ENCODE results near the gene KRT35. TPM values are rescaled to one million over a fixed set of nuclear protein-coding genes. Genes with fewer than 3 reads are reported as not detected.

KRT35 gene
- total RNA-seq, 1 experiment from 2014 or later: not detected

DNA sequence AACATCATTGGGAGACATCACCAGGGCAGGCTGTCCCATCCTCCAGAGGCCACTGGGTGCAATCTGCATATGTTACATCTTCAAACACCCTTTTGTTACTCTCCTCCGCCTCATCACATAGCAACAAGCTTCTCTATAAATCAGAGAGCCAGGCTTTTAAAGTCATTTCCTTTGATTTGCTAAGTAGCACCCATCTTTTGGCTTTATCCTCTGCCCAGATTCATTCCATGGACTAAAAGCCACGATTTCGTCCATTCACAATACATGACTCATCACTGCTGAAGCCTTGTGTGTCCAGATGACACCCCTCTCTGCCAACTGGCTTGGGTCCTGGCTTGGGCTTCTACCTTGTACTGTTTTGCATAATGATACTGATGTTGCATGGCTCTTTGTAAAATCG lies 38.2 kb downstream of the KRT35 start:
- no peak overlapping the region for H3K9ac ChIP-seq (ENCODE audit: low read length)
- CTCF ChIA-PET: no interaction called here
- no peak overlapping the region for H3K4me2 ChIP-seq (ENCODE audit: low read length)
- DNase-seq (ENCODE audit: low read depth, low spot score): no peak
- BruUV-seq (replicated peaks): no TSS peak
- no peaks in the 10 kb centered on the region for H3K36me3 ChIP-seq (ENCODE audit: control insufficient read depth in 1 of 2, insufficient read depth in 2 of 2, low read length in 2 of 2)
- POLR2A ChIA-PET: no interaction called here
- RAD21 ChIA-PET (ENCODE audit: low non-redundant PET in 1 of 2, low total read pairs in 2 of 2, uncharacterized antibody in 2 of 2, unreplicated experiment in 2 of 2): no interaction called here
- TF ChIP-seq ELF1 (IDR thresholded peaks at IDR 0.05; ENCODE audit: borderline replicate concordance, low read depth) (no peak), REST (IDR thresholded peaks at IDR 0.05; ENCODE audit: low read depth) (no peak), YY1 (IDR thresholded peaks at IDR 0.05; ENCODE audit: extremely low read depth, insufficient replicate concordance, low read depth, low read length) (no peak), ATF3 (IDR thresholded peaks at IDR 0.05) (no peak), POLR2AphosphoS5 (IDR thresholded peaks at IDR 0.05; ENCODE audit: low read depth, low read length) (no peak)
- TF ChIP-seq, protein P1, sequence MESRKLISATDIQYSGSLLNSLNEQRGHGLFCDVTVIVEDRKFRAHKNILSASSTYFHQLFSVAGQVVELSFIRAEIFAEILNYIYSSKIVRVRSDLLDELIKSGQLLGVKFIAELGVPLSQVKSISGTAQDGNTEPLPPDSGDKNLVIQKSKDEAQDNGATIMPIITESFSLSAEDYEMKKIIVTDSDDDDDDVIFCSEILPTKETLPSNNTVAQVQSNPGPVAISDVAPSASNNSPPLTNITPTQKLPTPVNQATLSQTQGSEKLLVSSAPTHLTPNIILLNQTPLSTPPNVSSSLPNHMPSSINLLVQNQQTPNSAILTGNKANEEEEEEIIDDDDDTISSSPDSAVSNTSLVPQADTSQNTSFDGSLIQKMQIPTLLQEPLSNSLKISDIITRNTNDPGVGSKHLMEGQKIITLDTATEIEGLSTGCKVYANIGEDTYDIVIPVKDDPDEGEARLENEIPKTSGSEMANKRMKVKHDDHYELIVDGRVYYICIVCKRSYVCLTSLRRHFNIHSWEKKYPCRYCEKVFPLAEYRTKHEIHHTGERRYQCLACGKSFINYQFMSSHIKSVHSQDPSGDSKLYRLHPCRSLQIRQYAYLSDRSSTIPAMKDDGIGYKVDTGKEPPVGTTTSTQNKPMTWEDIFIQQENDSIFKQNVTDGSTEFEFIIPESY (IDR thresholded peaks at IDR 0.05; ENCODE audit: extremely low read depth, insufficient replicate concordance, low read length): no peak
- intact Hi-C loops (cut with micrococcal nuclease): no loop called here
- H3K27me3 ChIP-seq (ENCODE audit: insufficient read depth, low read length): no peaks in the 10 kb centered on the region
- no peaks in the 10 kb centered on the region for H3K9me3 ChIP-seq (ENCODE audit: control insufficient read depth in 1 of 2, insufficient read depth in 1 of 2, low read depth in 1 of 2, low read length in 2 of 2)
- H3K27ac ChIP-seq (ENCODE audit: low read depth, low read length): no peak overlapping the region
- no peak overlapping the region for H3K4me3 ChIP-seq (replicated peaks in 1 of 2; ENCODE audit: low read depth in 1 of 2, low read length in 2 of 2)
- no peaks in the 10 kb centered on the region for H3K9me2 ChIP-seq (ENCODE audit: insufficient read depth)
- peaks cover 0 to 7% of the 10 kb centered on the region in 2 experiments; a peak in 1 of 4 replicates for H3K4me1 ChIP-seq (ENCODE audit: control insufficient read depth in 1 of 2, insufficient read depth in 2 of 2, low read length in 2 of 2)
- H3K79me2 ChIP-seq (ENCODE audit: insufficient read depth, low read length): no peaks in the 10 kb centered on the region
- no peak overlapping the region for H2AFZ ChIP-seq (ENCODE audit: low read depth, low read length, poor library complexity, severe bottlenecking)
- no peak for ATAC-seq
- no peaks in the 10 kb centered on the region for H4K20me1 ChIP-seq (ENCODE audit: insufficient read depth)

All from HCT116 (cell line).